ENCODE results near the gene RANBP17.
"Not testable (repeated sequence)": the region's sequence is repeated elsewhere in the genome, so short reads cannot be mapped to it uniquely, and the experiment has no call there.

DNA sequence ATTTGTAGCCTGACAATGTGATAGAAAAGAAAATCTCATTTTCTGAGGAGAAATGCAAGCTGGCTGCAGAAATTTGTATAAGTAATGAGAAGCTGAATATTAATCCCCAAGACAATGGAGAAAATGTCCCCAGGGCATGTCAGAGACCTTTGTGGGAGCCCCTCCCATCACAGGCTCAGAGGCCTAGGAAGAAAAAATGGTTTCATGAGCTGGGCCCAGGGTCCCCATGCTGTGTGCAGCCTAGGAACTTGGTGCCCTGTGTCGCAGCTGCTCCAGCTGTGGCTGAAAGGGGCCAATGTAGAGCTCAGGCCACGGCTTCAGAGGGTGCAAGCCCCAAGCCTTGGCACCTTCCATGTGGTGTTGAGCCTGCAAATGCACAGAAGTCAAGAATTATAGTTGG is 118.4 kb downstream of the RANBP17 start:
- TF ChIP-seq, protein P1, sequence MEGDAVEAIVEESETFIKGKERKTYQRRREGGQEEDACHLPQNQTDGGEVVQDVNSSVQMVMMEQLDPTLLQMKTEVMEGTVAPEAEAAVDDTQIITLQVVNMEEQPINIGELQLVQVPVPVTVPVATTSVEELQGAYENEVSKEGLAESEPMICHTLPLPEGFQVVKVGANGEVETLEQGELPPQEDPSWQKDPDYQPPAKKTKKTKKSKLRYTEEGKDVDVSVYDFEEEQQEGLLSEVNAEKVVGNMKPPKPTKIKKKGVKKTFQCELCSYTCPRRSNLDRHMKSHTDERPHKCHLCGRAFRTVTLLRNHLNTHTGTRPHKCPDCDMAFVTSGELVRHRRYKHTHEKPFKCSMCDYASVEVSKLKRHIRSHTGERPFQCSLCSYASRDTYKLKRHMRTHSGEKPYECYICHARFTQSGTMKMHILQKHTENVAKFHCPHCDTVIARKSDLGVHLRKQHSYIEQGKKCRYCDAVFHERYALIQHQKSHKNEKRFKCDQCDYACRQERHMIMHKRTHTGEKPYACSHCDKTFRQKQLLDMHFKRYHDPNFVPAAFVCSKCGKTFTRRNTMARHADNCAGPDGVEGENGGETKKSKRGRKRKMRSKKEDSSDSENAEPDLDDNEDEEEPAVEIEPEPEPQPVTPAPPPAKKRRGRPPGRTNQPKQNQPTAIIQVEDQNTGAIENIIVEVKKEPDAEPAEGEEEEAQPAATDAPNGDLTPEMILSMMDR (conservative IDR thresholded peaks at IDR 0.05; ENCODE audit: low read depth, low read length), result not testable (repeated sequence)
- not testable (repeated sequence) for TF ChIP-seq EZH2phosphoT487 (IDR thresholded peaks at IDR 0.05; ENCODE audit: borderline replicate concordance, low read length)
